Activated gamma-delta T cell treated with anti-CD3 and anti-CD28 coated beads, Interleukin-2, amount 50 U/mL, for 16 hours (primary cell): ENCODE measurements around the gene BTNL8.

Experiments
- DNase-seq: peaks from one replicate; pipeline ENCODE4 v3.0.0-alpha.2; 2020; ENCODE audit warnings: low read depth

BTNL8 gene

GRCh38 chr5:180898621-180899246 is at the start of gene BTNL8:
Gene BTNL8 (plus strand): TSS chr5:180899159. CDS start chr5:180899311, 152 bp downstream.
- no peak for DNase-seq

- no peak for DNase-seq
These were observed 49.1 kb upstream of the BTNL8 start for GRCh38 chr5:180849827-180850226.

GRCh38 chr5:180850434-180851078 is 48.4 kb upstream of the BTNL8 start:
- DNase-seq = no peak

GRCh38 chr5:180852495-180852894 is 46.5 kb upstream of the BTNL8 start:
- no peak for DNase-seq

- no peak for DNase-seq
These were observed 45.7 kb upstream of the BTNL8 start for GRCh38 chr5:180853121-180853847.

- DNase-seq = no peak
These were observed 45.1 kb upstream of the BTNL8 start for GRCh38 chr5:180853848-180854176.

GRCh38 chr5:180858586-180858985 is 40.4 kb upstream of the BTNL8 start:
- no peak for DNase-seq

GRCh38 chr5:180860273-180860886 is 38.6 kb upstream of the BTNL8 start:
- peak; percentile 31 for DNase-seq

- peak; percentile 81 for DNase-seq
These were observed 37.8 kb upstream of the BTNL8 start, which contains the start of gene ZFP62 for GRCh38 chr5:180860887-180861822. Gene ZFP62 (minus strand): TSS chr5:180861276. CDS start chr5:180861219, 57 bp downstream.

GRCh38 chr5:180862645-180863044 is 36.3 kb upstream of the BTNL8 start:
- no peak for DNase-seq

- DNase-seq = no peak
These were observed 32.8 kb upstream of the BTNL8 start for GRCh38 chr5:180865981-180866695.

- DNase-seq = no peak
These were observed 32.0 kb upstream of the BTNL8 start for GRCh38 chr5:180866985-180867384.

GRCh38 chr5:180868960-180869359 is 30.0 kb upstream of the BTNL8 start:
- DNase-seq = peak; percentile 25

GRCh38 chr5:180869587-180869986 is 29.4 kb upstream of the BTNL8 start:
- no peak for DNase-seq

- DNase-seq = no peak
These were observed 28.5 kb upstream of the BTNL8 start for GRCh38 chr5:180870276-180871068.

- no peak for DNase-seq
These were observed 26.5 kb upstream of the BTNL8 start for GRCh38 chr5:180872419-180872818.

GRCh38 chr5:180873615-180874520 is 25.1 kb upstream of the BTNL8 start:
- no peak for DNase-seq

- DNase-seq = no peak
These were observed 24.0 kb upstream of the BTNL8 start for GRCh38 chr5:180874804-180875582.
